Fibroblast of the aortic adventitia (primary cell): ENCODE measurements around the gene ADCY1. TPM values are rescaled to one million over a fixed set of nuclear protein-coding genes. Genes with fewer than 3 reads are reported as not detected.

Experiments
- DNase-seq: peaks from one replicate; pipeline ENCODE4 v3.0.0-alpha.2; 2010; ENCODE audit warnings: low read depth
- H3K4me3 ChIP-seq: 2 replicates; pipeline ENCODE4 v1.5.1; 2011; ENCODE audit warnings: low read depth, mild to moderate bottlenecking, control low read depth, low read length, moderate library complexity
- CTCF ChIP-seq: IDR thresholded peaks from 2 replicates; pipeline ENCODE4 v1.5.1; 2011; ENCODE audit warnings: mild to moderate bottlenecking, low read length, control low read depth, inconsistent platforms; ENCODE audit not compliant: insufficient read depth
- total RNA-seq: library from RNA; depleted of rRNA; stranded (reverse); fragments of >200 nt; gene quantifications from 2 replicates; pipeline ENCODE4 v1.2.3, GENCODE V29; 2012; ENCODE audit warnings: low replicate concordance

The ADCY1 gene
- total RNA-seq, 1 donor = 0.72 TPM

GRCh38 chr7:45690762-45691150 lies 116.6 kb downstream of the ADCY1 start:
- DNase-seq = no peak
- TF ChIP-seq CTCF = no peak
- H3K4me3 ChIP-seq = no peak overlapping the region

GRCh38 chr7:45691155-45691656 lies 117.0 kb downstream of the ADCY1 start:
- no peak for TF ChIP-seq CTCF
- no peak for DNase-seq
- H3K4me3 ChIP-seq = no peak overlapping the region

- no peak for DNase-seq
- no peak overlapping the region for H3K4me3 ChIP-seq
- TF ChIP-seq CTCF = no peak
Measured at GRCh38 chr7:45692031-45692430, 117.9 kb downstream of the ADCY1 start.

- no peak for TF ChIP-seq CTCF
- H3K4me3 ChIP-seq = no peak overlapping the region
- no peak for DNase-seq
Measured at GRCh38 chr7:45695249-45695995, 121.3 kb downstream of the ADCY1 start.

- no peak for TF ChIP-seq CTCF
- no peak overlapping the region for H3K4me3 ChIP-seq
- no peak for DNase-seq
Measured at GRCh38 chr7:45696476-45696875, 122.3 kb downstream of the ADCY1 start.

- DNase-seq = no peak
- no peak overlapping the region for H3K4me3 ChIP-seq
- no peak for TF ChIP-seq CTCF
Measured at GRCh38 chr7:45697576-45698136, 123.5 kb downstream of the ADCY1 start.
